Activated CD8-positive, alpha-beta T cell treated with anti-CD3 and anti-CD28 coated beads for 36 hours (primary cell): Measurements from ENCODE around the gene CLVS2. TPM values are rescaled to one million over a fixed set of nuclear protein-coding genes. Genes with fewer than 3 reads are reported as not detected.

Experiments used
- ATAC-seq: fragments of 200-7000 bp; cut with Tn5 transposase; one replicate; pipeline ENCODE4 v1.10.0; 2021; ENCODE audit warnings: mild to moderate bottlenecking, moderate library complexity
- CTCF ChIA-PET: fragments of 350-600 bp; sonication (Branson Sonifier 250); formaldehyde crosslinking; loops from one replicate; lab custom pipeline; 2021; ENCODE audit warnings: antibody characterized with exemption; lab: Charles Lee
- POLR2A ChIA-PET: fragments of 350-600 bp; sonication (Branson Sonifier 250); formaldehyde crosslinking; loops from one replicate; lab custom pipeline; 2021; ENCODE audit warnings: antibody characterized with exemption; lab: Charles Lee
- DNase-seq: peaks from one replicate; pipeline ENCODE4 v3.0.0-alpha.2; 2020
- H3K27ac Mint-ChIP-seq: one replicate; pipeline ENCODE4 v1.8.0; 2021; ENCODE audit warnings: mild to moderate bottlenecking, mixed read lengths
- H3K27me3 Mint-ChIP-seq: one replicate; pipeline ENCODE4 v1.8.0; 2021; ENCODE audit warnings: mixed read lengths
- H3K36me3 Mint-ChIP-seq: one replicate; pipeline ENCODE4 v1.8.0; 2021; ENCODE audit warnings: low read depth, mixed read lengths
- H3K4me1 Mint-ChIP-seq: one replicate; pipeline ENCODE4 v1.8.0; 2021; ENCODE audit warnings: low read depth, mixed read lengths
- H3K4me3 Mint-ChIP-seq: one replicate; pipeline ENCODE4 v1.8.0; 2021; ENCODE audit warnings: mild to moderate bottlenecking, moderate library complexity, mixed read lengths
- H3K9me3 Mint-ChIP-seq: one replicate; pipeline ENCODE4 v1.8.0; 2021; ENCODE audit warnings: mixed read lengths
- intact Hi-C: fragments of 100-400 bp; cut with micrococcal nuclease; formaldehyde crosslinking; loops from one replicate; pipeline ENCODE4 v1.10.0; 2022
- total RNA-seq, 2 experiments: library from RNA; stranded (reverse); gene quantifications; one replicate each; pipeline ENCODE4 v1.2.3, GENCODE V29; 2021
- TF ChIP-seq, protein P1 (sequence below): fragments of 200-600 bp; IDR thresholded peaks from one replicate; pipeline ENCODE4 v1.8.0; 2022; ENCODE audit warnings: antibody characterized with exemption, mild to moderate bottlenecking

Gene CLVS2
- total RNA-seq, 2 experiments from 2014 or later = not detected

DNA sequence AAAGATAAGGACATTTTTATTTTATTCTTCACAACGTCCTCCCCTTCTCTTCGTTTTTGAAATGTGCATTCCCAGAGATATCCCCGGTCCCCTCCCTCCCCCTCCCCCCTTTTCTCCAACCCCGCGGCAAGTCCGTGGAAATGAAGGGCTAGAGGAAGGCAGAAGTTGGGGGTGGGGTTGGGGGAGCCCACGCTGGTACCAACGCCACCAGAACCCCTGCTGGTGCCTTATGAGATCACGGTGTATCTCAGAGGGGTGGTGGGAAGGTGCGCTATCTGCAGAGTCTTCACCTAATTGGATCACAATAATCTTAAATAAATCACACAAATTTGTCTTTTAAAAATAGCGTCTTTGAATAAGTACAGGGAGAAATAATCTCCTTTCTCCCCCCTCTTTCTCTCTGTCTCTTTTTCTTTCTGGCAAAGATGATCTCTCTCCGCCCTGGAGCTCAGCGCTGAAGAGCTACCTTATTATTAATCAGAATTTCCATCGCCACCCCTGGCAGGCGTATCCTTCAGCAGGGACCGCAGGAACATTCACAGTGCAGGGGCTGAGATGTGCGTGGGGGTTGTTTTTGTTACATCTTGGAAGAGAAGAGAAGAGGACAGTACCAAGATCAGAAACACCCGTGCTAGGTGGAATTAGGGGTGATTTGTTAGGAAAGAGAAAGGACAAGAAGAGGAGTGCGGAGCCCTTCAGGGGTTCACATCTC is 915 bp downstream of the CLVS2 start:
- DNase-seq (no peak), ATAC-seq (no peak)
- intact Hi-C loops = no loop called here
- POLR2A ChIA-PET = no interaction called here
- TF ChIP-seq, protein P1, sequence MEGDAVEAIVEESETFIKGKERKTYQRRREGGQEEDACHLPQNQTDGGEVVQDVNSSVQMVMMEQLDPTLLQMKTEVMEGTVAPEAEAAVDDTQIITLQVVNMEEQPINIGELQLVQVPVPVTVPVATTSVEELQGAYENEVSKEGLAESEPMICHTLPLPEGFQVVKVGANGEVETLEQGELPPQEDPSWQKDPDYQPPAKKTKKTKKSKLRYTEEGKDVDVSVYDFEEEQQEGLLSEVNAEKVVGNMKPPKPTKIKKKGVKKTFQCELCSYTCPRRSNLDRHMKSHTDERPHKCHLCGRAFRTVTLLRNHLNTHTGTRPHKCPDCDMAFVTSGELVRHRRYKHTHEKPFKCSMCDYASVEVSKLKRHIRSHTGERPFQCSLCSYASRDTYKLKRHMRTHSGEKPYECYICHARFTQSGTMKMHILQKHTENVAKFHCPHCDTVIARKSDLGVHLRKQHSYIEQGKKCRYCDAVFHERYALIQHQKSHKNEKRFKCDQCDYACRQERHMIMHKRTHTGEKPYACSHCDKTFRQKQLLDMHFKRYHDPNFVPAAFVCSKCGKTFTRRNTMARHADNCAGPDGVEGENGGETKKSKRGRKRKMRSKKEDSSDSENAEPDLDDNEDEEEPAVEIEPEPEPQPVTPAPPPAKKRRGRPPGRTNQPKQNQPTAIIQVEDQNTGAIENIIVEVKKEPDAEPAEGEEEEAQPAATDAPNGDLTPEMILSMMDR = no peak
- Mint-ChIP-seq H3K27me3 (peaks cover 35% of the 10 kb centered on the region), H3K4me3 (no peak overlapping the region), H3K27ac (no peak overlapping the region), H3K4me1 (peaks cover 4% of the 10 kb centered on the region), H3K36me3 (peaks cover 3% of the 10 kb centered on the region), H3K9me3 (no peaks in the 10 kb centered on the region)
- CTCF ChIA-PET = no interaction called here

- no peak overlapping the region for H3K27ac Mint-ChIP-seq
- intact Hi-C loops = no loop called here
- TF ChIP-seq, protein P1 = no peak
- CTCF ChIA-PET = no interaction called here
- H3K36me3 Mint-ChIP-seq = peaks cover 3% of the 10 kb centered on the region
- H3K27me3 Mint-ChIP-seq = peaks cover 35% of the 10 kb centered on the region
- ATAC-seq (no peak), DNase-seq (no peak)
- H3K9me3 Mint-ChIP-seq = no peaks in the 10 kb centered on the region
- H3K4me3 Mint-ChIP-seq = no peak overlapping the region
- POLR2A ChIA-PET = no interaction called here
- H3K4me1 Mint-ChIP-seq = peaks cover 4% of the 10 kb centered on the region
These were observed 1.6 kb downstream of the CLVS2 start for GRCh38 chr6:122997541-122998150.

DNA sequence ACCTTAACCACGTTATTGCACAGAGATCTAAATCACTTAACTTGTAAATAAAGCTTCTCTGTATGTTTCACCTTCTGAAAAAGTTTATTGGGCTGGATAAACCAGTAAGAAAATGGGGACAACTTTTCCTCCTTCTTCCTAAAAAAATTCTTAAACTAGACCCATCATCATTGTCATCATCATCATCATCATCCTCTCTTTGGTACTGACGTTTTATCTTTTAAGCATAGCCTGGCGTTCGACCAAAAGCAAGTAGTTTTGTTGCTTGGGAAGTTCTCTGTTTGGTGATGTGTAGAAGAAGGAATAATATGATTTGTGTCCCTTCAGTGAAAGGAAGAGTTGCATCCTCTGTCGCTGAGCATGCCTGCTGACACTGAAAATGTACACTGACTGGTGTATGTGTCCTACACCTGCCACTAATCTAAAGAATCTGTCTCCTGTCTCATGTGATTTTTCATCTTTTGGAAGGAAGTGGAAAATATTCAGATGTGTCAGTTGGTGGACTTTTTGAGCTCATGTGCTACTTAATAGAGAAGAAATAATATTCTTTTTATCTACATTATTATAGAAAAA is 2.5 kb downstream of the CLVS2 start:
- peaks cover 33% of the 10 kb centered on the region for H3K27me3 Mint-ChIP-seq
- POLR2A ChIA-PET = no interaction called here
- CTCF ChIA-PET = no interaction called here
- H3K36me3 Mint-ChIP-seq = peaks cover 3% of the 10 kb centered on the region
- H3K27ac Mint-ChIP-seq = no peak overlapping the region
- peaks cover 4% of the 10 kb centered on the region for H3K4me1 Mint-ChIP-seq
- no peak for ATAC-seq
- H3K4me3 Mint-ChIP-seq = no peak overlapping the region
- no peak for DNase-seq
- no peaks in the 10 kb centered on the region for H3K9me3 Mint-ChIP-seq
- TF ChIP-seq, protein P1 = no peak
- intact Hi-C loops = no loop called here

- peaks cover 4% of the 10 kb centered on the region for H3K4me1 Mint-ChIP-seq
- peaks cover 24% of the 10 kb centered on the region for H3K27me3 Mint-ChIP-seq
- ChIA-PET POLR2A (no interaction called here), CTCF (no interaction called here)
- no peak overlapping the region for H3K27ac Mint-ChIP-seq
- peaks cover 3% of the 10 kb centered on the region for H3K36me3 Mint-ChIP-seq
- no peaks in the 10 kb centered on the region for H3K9me3 Mint-ChIP-seq
- no peak for ATAC-seq
- H3K4me3 Mint-ChIP-seq = no peak overlapping the region
- TF ChIP-seq, protein P1 = no peak
- no peak for DNase-seq
- intact Hi-C loops = no loop called here
These were observed 4.3 kb downstream of the CLVS2 start for GRCh38 chr6:123000244-123000770.

- ChIA-PET POLR2A (no interaction called here), CTCF (no interaction called here)
- ATAC-seq = no peak
- Mint-ChIP-seq H3K27ac (no peak overlapping the region), H3K4me1 (no peaks in the 10 kb centered on the region), H3K9me3 (no peaks in the 10 kb centered on the region), H3K27me3 (peaks cover 16% of the 10 kb centered on the region), H3K4me3 (no peak overlapping the region), H3K36me3 (no peaks in the 10 kb centered on the region)
- DNase-seq = no peak
- intact Hi-C loops = no loop called here
- TF ChIP-seq, protein P1 = no peak
These were observed 5.5 kb downstream of the CLVS2 start for GRCh38 chr6:123001540-123001939.
